ENCODE data around the gene HNRNPL. TPM values are rescaled to one million over a fixed set of nuclear protein-coding genes. Genes with fewer than 3 reads are reported as not detected.
"Not testable (repeated sequence)": the region's sequence is repeated elsewhere in the genome, so short reads cannot be mapped to it uniquely, and the experiment has no call there.

Gene HNRNPL
- total RNA-seq, 2 donors from 2014 or later, result 476 to 617 TPM

DNA sequence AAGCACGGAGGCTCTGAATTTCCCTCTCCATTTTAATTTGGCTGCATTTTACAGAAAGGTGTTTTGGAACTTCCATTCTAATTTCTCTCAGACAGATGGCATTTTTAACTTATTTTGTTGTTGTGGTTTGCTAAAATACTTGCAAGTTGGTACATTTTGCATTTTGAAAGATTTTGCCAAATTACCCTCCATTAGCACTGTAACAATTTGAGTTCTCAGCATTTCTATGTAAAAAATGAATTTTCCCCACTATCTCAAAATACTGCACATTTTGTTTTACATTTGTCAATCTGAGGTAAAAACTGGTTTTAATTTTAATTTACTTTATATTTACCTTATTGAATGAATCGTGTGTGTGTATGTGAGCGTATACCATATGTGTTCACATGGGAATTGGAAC lies 7.0 kb upstream of the HNRNPL start:
- Mint-ChIP-seq H3K27me3 (no peaks in the 10 kb centered on the region), H3K27ac (peak overlapping the region; percentile 89), H3K36me3 (ENCODE audit: low read depth) (peaks cover 1% of the 10 kb centered on the region), H3K4me3 (peak overlapping the region; percentile 64), H3K4me1 (peaks cover 9% of the 10 kb centered on the region), H3K9me3 (no peaks in the 10 kb centered on the region)
- no peak for ATAC-seq (replicated peaks)

DNA sequence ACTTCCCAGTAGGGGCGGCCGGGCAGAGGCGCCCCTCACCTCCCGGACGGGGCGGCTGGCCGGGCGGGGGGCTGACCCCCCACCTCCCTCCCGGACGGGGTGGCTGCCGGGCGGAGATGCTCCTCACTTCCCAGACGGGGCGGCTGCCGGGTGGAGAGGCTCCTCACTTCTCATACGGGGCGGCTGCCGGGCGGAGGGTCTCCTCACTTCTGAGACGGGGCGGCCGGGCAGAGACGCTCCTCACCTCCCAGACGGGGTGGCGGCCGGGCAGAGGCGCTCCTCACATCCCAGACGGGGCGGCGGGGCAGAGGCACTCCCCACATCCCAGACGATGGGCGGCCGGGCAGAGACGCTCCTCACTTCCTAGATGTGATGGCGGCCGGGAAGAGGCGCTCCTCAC lies 6.0 kb upstream of the HNRNPL start:
- not testable (repeated sequence) for H3K27ac Mint-ChIP-seq; H3K9me3 Mint-ChIP-seq; H3K4me1 Mint-ChIP-seq; ATAC-seq (replicated peaks); H3K27me3 Mint-ChIP-seq; H3K4me3 Mint-ChIP-seq
- peaks cover 10% of the 10 kb centered on the region for H3K36me3 Mint-ChIP-seq (ENCODE audit: low read depth)

DNA sequence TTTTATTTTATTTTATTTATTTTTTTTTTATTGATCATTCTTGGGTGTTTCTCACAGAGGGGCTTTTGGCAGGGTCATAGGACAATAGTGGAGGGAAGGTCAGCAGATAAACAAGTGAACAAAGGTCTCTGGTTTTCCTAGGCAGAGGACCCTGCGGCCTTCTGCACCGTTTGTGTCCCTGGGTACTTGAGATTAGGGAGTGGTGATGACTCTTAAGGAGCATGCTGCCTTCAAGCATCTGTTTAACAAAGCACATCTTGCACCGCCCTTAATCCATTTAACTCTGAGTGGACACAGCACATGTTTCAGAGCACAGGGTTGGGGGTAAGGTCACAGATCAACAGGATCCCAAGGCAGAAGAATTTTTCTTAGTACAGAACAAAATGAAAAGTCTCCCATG lies 5.2 kb upstream of the HNRNPL start:
- not testable (repeated sequence) for H3K4me3 Mint-ChIP-seq; H3K4me1 Mint-ChIP-seq; H3K9me3 Mint-ChIP-seq; H3K27me3 Mint-ChIP-seq; H3K27ac Mint-ChIP-seq; ATAC-seq (replicated peaks)
- H3K36me3 Mint-ChIP-seq (ENCODE audit: low read depth), result peaks cover 16% of the 10 kb centered on the region

DNA sequence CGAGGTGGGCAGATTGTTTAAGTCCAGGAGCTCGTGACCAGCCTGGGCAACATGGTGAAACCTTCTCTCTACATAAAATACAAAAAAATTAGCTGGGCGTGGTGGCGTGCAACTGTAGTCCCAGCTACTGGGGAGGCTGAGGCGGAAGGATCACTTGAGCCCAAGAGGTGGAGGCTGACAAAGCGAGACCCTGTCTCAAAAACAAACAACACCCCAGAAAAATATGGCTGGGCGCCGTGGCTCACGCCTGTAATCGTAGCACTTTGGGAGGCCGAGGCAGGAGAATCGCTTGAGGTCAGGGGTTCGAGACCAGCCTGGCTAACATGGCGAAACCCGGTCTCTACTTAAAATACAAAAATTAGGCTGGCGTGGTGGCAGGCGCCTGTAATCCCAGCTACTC lies 3.4 kb upstream of the HNRNPL start:
- Mint-ChIP-seq H3K27ac (peak overlapping the region; percentile 87), H3K27me3 (no peaks in the 10 kb centered on the region), H3K36me3 (ENCODE audit: low read depth) (peaks cover 34% of the 10 kb centered on the region), H3K9me3 (no peaks in the 10 kb centered on the region), H3K4me3 (peak overlapping the region; percentile 99), H3K4me1 (peaks cover 9% of the 10 kb centered on the region)
- ATAC-seq (replicated peaks), result no peak

DNA sequence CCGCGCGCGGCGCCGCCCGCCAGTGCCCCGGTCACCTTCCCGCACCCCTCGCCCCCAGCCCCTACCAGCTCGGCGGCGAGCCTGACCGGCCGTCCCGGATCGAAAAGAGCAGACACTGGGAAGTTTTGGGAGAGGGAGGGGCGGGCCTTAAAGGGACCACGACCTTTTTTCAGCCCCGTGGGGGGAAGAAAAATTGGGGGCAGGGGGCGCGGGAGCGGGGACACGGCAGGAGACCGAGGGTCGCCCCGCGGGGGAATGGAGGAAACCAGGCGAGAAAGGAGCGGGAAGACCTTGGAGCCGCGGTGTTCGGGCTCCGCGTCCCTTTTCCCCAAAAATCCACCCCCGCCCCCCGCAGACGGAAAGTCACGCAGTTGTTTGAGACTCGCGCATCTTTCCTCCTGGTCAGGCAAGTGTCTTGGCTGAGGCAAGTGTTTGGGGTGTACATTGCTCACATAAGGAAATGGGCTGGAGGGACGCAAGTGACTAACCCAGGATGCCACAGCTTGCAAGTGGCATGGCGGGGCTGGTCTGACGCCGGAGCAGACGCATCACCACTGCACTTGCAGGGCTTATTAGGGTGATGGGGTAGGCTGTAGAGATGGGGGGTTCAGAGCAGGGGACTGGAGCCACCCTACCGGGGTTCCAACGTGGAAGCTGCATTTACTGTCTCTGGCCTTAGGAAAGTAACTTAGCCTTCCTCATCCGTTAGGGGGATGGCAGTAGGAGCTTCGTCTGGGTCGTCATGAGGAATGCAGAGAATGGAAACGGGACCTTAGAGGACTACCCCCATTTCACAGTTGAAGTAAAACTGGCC lies 2.7 kb upstream of the HNRNPL start:
- H3K9me3 Mint-ChIP-seq, result no peaks in the 10 kb centered on the region
- H3K4me3 Mint-ChIP-seq, result peak overlapping the region; percentile 99
- peak; percentile 9 for ATAC-seq (replicated peaks)
- H3K4me1 Mint-ChIP-seq, result peaks cover 10% of the 10 kb centered on the region
- no peaks in the 10 kb centered on the region for H3K27me3 Mint-ChIP-seq
- H3K36me3 Mint-ChIP-seq (ENCODE audit: low read depth), result peaks cover 41% of the 10 kb centered on the region
- peak overlapping the region; percentile 87 for H3K27ac Mint-ChIP-seq

DNA sequence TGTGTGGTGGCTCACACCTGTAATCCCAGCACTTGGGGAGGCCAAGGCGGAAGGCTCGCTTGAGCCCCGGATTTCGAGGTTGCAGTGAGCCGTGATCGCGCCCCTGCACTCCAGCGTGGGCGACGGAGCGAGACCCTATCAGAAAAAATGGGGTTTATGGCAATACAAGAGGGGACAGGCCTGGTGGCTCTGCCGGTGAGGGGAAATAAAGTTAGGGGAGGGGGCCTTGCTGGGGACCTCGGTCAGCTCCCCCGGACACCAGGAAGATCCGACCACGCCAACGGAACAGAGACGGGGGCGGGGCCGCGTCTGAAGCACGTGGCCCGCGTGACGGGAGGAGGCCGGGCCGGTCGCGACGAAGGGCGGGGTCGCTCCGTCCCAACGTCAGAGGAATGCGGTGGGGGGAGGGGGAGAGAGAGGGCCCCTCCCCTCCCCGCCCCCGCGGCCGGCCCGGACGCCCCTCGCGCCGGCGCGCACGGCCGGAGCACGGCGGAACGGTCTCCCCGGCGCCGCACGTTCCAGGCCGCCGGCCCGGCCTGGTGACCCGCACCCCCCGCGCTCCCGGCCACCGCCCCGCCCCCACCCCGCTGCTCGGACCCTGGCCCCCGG lies 1.9 kb upstream of the HNRNPL start:
- peak overlapping the region; percentile 99 for H3K27ac Mint-ChIP-seq
- peaks cover 8% of the 10 kb centered on the region for H3K4me1 Mint-ChIP-seq
- H3K9me3 Mint-ChIP-seq, result no peaks in the 10 kb centered on the region
- peaks cover 48% of the 10 kb centered on the region for H3K36me3 Mint-ChIP-seq (ENCODE audit: low read depth)
- peak overlapping the region; percentile 99 for H3K4me3 Mint-ChIP-seq
- no peaks in the 10 kb centered on the region for H3K27me3 Mint-ChIP-seq
- ATAC-seq (replicated peaks), result peak; percentile 15

DNA sequence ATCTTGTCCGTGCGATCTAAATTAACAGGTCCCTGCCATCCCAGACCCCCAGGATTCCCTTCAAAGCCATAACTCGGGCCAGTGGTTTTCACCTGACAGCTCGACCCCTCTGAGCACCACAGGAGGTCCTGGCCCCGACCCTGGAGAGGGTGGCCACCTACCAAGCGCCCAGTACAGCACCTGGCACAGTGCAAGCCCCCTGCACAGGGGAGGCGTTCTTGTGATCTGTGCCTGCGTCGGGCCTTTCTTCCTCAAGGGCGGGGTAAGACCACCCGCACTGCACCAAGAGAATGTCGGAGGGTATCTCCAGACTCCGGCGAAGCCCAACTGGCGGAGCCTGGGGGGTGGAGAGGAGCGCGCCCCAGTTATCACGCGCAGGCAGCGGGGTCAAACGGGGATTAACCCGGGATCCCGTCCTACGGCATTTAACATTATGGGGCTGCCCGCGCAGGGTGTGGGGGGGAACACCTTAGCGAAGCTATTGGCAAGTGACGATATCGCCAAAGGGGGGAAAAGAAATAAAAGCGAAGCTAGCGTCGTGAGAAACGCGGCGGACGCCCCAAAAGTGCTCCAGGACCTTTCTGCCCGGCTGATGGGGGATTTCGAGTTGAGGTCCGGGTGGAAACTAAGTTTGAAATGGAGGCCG lies 1.3 kb upstream of the HNRNPL start:
- no peak for ATAC-seq (replicated peaks)
- Mint-ChIP-seq H3K27ac (peak overlapping the region; percentile 99), H3K4me1 (peaks cover 10% of the 10 kb centered on the region), H3K4me3 (peak overlapping the region; percentile 99), H3K9me3 (no peaks in the 10 kb centered on the region), H3K36me3 (ENCODE audit: low read depth) (peaks cover 55% of the 10 kb centered on the region), H3K27me3 (no peaks in the 10 kb centered on the region)

DNA sequence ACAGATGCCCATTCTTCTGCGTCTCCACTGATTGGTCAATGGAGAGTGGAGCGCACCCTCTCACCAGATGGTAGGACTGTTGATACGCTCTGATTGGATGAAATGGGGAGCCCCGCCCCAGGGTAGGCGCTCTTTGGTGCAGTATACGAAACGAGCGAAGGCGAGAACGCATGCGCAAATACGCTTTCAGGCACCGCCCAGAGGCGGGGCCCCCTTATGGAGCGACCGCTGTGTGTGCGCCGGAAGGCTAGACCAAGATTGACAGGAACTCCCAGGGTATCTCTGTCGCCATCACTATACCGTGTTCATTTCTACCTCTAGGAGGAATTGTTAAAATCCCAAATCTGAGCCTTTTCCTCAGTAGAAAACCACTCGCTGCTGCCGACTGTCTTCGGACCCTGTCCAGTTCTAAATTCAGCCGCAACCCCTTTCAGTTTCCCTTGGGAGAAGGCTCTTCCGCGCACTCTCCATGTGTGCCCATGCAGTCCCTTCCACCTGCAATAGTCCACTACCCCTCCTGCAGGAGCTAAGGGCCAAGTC lies 720 bp upstream of the HNRNPL start:
- no peaks in the 10 kb centered on the region for H3K27me3 Mint-ChIP-seq

DNA sequence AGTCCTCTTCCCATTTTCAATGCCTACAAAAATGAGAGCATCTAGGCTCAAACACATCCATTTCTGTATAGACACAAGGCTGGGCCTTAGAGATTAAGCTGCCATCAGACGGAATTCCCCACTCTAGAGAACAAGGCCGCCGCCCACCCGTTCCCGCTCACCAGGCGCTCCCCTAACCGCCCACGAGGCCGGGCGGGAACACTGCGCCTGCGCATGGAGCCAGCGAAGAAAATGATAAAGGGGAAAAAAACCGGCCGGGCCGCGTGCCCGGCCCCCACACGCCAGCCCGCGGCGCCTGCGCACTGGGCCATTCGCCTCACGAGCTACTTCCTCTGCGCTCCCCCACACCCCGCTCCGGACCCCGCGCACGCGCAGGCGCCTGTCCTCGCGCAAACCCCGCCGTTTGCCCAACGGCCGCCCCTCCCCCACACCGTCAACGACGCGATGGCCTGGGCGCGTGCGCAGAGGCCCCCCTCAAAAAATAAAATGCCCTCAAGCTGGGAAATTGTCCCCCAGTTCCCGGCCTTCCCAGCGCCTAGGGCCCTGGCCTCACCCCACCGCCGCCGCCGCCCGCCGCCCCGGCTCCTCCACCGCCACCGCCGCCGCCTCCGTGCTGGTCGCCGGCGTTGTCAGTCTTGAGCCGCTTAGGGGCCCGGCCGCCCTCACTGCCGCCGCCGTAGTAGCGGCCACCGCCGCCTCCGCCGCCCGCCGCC lies 483 bp downstream of the HNRNPL start:
- H3K36me3 Mint-ChIP-seq (ENCODE audit: low read depth), result peaks cover 73% of the 10 kb centered on the region
- H3K27me3 Mint-ChIP-seq, result no peaks in the 10 kb centered on the region

More for the DNA sequence above, 720 bp upstream of the HNRNPL start:
- peaks cover 61% of the 10 kb centered on the region for H3K36me3 Mint-ChIP-seq (ENCODE audit: low read depth)
- ATAC-seq (replicated peaks), result peak; percentile 81
- peak overlapping the region; percentile 99 for H3K27ac Mint-ChIP-seq
- H3K4me1 Mint-ChIP-seq, result peaks cover 16% of the 10 kb centered on the region
- no peaks in the 10 kb centered on the region for H3K9me3 Mint-ChIP-seq
- H3K4me3 Mint-ChIP-seq, result peak overlapping the region; percentile 99

DNA sequence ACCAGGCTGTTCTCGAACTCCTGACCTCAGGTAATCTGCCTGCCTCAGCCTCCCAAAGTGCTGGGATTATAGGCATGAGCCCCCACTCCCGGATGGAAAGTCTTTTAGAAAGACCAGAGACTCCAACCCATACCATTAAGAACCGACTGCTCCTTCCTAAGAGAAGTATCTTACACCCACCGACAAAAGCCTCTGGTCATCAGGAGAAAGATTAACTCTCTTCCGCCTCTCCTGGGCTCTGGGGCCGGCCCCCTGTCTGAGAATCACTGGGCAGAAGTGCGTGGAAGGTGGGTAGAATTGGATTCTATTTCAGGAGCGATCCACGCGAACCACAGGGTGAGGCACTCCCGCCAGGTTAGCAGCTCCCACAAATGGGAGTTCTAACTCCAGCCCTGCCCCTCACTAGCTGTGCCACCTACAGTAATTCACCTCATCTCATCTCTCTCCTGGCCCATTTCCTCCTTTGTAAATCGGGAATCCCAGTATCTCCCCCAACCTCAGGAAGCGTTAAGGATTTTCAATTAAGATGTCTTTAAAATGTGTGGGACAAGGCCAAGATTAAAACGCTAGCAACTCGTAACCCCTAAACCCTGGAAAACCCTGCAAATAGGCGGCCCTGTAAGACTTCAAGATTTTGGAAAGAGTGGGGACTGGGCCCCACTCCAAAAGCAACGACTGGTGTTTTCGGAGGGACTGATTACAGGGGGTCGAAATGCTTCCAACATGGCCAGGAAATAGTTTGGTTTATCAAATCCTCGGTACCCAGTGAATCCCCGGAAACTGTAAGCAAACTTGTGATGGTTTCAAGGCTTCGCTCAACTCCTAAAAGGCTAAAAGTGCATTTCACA lies 1.3 kb downstream of the HNRNPL start:
- Mint-ChIP-seq H3K27me3 (no peaks in the 10 kb centered on the region), H3K4me3 (peak overlapping the region; percentile 99), H3K36me3 (ENCODE audit: low read depth) (peaks cover 81% of the 10 kb centered on the region), H3K9me3 (no peaks in the 10 kb centered on the region), H3K27ac (peak overlapping the region; percentile 99), H3K4me1 (peaks cover 31% of the 10 kb centered on the region)
- ATAC-seq (replicated peaks), result no peak

More for the DNA sequence above, 483 bp downstream of the HNRNPL start:
- H3K27ac Mint-ChIP-seq, result peak overlapping the region; percentile 99
- H3K4me1 Mint-ChIP-seq, result peaks cover 25% of the 10 kb centered on the region
- ATAC-seq (replicated peaks), result peak; percentile 30
- H3K4me3 Mint-ChIP-seq, result peak overlapping the region; percentile 99
- H3K9me3 Mint-ChIP-seq, result no peaks in the 10 kb centered on the region

DNA sequence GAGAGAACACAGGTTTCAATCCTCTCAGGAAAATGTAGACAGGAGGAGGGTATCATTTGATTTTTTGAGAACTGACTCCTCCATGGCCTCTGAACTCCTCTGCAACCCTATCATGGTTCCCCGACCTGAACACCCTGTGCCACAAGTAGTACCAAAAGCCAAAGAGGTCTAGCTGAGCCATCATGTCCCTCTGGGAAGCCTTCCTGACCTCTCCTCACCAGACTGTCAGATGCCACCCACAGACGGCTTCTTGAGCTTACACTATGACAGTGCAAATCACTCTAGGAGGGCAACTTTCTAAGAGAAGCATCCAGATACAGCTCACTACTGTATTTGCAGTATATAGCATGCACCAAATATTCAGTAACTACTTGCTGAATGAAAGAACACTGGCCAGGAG lies 3.7 kb downstream of the HNRNPL start:
- ATAC-seq (replicated peaks), result no peak
- Mint-ChIP-seq H3K4me3 (peak overlapping the region; percentile 99), H3K9me3 (no peaks in the 10 kb centered on the region), H3K27me3 (no peaks in the 10 kb centered on the region), H3K27ac (peak overlapping the region; percentile 58), H3K4me1 (peaks cover 46% of the 10 kb centered on the region), H3K36me3 (ENCODE audit: low read depth) (peaks cover 97% of the 10 kb centered on the region)

DNA sequence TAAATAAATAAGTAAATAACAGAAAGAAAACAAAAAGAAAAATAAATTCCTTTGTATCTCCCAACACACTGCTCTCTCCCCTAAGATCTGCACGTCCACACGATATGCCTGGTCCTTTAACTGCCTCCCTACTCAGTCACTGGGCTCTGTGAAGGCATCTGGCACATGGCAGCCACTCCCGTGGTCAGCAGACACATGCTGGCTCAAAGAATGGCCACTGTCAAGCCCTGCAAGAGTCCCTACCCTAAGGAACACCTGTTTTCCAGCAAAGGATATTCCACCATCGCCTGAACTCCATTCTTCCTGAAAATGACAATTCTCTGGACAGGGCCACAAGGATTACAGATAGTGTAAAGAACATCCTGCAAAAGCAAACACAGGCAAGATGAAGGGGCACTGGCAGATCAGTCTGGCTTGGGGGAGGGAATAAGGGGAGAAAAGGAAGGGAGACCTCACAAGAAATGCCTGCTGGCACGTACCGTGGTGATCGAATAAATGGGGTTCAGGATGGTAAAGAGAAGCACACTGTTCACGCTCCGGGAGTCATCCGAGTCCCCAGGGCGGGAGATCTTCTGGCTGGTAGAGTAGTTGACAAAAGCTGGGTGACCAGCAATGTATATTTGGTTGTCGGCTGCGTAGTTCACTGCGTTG lies 4.3 kb downstream of the HNRNPL start:
- peak overlapping the region; percentile 99 for H3K4me3 Mint-ChIP-seq
- H3K9me3 Mint-ChIP-seq, result no peaks in the 10 kb centered on the region
- peak overlapping the region; percentile 58 for H3K27ac Mint-ChIP-seq
- H3K27me3 Mint-ChIP-seq, result no peaks in the 10 kb centered on the region
- peaks cover 100% of the 10 kb centered on the region for H3K36me3 Mint-ChIP-seq (ENCODE audit: low read depth)
- ATAC-seq (replicated peaks), result no peak
- H3K4me1 Mint-ChIP-seq, result peaks cover 51% of the 10 kb centered on the region

DNA sequence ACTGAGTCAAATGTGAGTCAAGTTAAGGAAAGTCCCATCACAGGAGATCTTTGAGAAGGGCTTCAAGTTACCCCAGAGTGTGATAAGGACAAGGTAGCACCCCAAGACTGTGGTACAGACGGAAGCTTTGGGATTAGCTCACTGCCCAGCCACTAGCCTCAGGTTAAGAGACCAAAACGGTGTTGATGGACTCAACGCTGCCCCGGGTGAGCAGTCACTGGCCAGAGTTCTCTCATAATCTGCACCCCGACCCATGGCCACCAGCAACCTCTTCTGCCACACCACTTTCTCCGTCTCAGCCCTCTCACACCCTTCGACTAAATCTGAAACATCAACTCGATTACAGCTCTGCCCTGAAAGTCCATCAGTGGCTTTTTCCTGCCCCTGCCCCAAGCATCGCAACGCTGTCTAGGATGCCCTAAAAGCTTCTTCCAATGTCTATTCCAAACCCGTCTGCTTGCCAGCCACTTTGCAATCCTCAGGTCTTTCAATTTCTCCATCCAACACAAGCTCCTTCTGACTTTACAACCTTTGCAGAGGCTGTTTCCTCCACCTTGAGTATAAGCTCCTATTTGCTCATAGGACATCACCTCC lies 5.6 kb downstream of the HNRNPL start:
- H3K36me3 Mint-ChIP-seq (ENCODE audit: low read depth), result peaks cover 100% of the 10 kb centered on the region
- peak; percentile 30 for ATAC-seq (replicated peaks)
- H3K4me1 Mint-ChIP-seq, result peaks cover 59% of the 10 kb centered on the region
- H3K4me3 Mint-ChIP-seq, result peak overlapping the region; percentile 99
- H3K27ac Mint-ChIP-seq, result peak overlapping the region; percentile 89
- H3K9me3 Mint-ChIP-seq, result no peaks in the 10 kb centered on the region
- no peaks in the 10 kb centered on the region for H3K27me3 Mint-ChIP-seq
